Ecto neural progenitor cell (in vitro differentiated cells): ENCODE data around the gene CHKA.
A peak's percentile ranks its signal among the peaks of the same experiment; 100 is the strongest.

ENCODE experiments used
- DNase-seq: peaks from one replicate; pipeline ENCODE4 v3.0.0-alpha.2; 2018; ENCODE audit warnings: low spot score

Gene CHKA

DNA sequence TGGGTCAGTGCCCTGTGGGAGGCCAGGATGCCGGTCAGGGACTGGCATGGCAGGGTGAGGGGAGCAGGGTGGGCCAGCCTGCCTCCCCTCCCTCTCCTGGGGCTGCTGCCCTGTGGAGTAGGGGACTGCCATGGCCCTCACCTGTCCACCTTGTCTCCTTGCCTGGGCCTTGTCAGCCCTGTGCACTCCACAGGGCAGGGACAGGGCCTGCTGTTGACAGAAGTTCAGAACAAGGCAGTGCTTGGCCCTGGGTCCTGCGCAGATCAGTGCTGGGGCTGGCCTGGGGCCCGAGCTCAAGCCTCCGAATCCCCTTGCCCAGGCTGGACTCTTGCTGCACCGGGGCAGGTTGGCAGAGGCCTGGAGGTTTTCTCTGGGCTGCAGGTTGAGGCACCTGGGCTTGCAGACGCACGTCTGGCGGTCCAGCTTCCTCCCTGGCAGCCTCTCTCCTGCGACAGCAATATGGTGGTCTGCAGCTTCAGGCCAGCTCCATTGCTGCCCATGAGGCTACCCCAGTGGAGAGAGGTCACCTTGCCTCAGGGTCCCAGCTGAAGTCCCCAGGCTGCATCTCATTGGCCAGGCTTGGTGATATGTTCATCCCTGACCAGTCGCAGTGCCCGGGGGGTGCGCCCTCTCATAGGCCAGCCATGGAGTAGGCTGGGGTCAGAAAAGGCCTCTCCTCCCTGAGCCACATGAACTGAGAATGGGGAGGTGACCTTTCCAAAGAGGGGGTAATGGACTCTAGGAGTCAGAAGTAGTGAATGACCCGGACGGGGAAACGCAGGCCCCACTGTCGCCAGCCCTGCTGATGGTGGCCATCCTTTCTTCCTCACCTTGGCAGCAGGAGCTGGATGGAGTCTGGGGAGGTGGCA lies 21.5 kb upstream of the CHKA start:
- no peak for DNase-seq

GRCh38 chr11:68142028-68142412 lies 20.8 kb upstream of the CHKA start:
- DNase-seq: no peak

GRCh38 chr11:68141246-68142027 lies 20.2 kb upstream of the CHKA start:
- no peak for DNase-seq

DNA sequence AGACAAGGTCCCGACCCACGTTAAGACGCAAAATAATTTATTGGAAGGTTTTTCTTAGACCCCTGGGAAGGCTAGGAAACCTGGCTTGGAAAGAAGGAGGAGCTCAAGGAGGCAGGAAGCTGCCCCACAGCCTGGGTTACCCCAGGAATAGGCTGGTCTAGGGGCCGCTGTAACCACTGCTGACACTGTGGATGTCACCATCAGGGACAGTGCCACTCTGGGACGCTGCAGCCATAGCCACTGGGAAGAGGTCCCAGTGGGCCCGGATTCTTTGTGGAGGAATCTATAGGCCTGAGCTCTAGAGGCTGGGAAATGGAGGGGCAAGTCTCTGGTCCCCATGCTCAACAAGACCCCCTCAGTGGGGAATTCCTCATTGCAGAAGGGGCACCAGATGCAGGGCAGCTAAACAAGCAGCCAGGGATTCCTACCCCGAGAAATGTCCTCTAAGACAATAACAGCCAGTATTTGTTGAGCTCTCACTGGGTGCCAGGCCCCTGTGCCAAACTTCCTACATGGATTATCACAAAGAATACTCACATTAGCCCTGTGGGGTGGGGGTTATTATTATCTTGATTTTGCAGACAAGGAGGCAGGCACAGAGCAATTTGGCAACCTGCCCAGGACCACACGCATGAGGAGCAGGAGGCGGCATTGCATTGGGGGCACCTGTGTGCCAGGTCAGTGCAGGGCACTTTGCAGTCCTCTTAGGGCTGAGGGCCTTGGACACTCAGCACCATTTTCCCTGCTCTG lies 19.5 kb upstream of the CHKA start:
- no peak for DNase-seq

GRCh38 chr11:68138237-68138636 lies 17.0 kb upstream of the CHKA start:
- DNase-seq: no peak

DNA sequence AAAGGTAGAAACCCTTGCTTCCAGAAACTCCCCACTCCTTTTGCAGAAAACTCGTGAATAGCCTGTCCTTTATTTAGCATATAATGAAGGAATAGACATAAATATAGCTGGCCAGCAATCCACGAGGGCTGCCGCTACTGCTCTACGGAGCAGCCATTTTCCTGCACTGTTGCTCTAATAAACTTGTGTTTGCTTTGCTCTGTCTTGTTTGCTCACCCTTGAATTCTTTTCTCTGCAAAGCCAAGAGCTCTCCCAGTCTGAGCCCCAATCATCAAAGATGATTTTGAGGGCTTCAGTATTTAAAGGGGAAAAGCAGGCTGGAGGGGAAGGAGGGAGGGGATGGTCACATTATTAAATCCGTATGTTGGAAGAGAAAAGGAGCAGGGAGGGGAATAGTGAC lies 16.6 kb upstream of the CHKA start:
- DNase-seq: no peak

DNA sequence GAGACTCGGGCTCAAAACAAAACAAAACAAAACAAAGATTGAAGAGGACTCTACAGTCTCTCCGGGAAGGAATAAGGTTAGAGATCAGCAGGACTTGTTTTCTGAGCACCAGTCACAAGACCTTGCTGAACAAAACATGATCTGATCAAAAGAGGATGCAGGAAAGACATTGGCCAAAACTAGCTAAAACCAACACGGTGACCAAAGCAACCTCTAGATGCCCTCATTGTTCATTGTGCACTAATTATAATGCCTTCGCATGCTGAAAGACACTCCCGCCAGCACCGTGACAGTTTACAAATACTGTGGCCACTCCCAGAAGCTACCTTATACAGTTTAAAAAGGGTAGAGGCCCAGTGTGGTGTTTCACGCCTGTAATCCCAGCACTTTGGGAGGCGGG lies 15.7 kb upstream of the CHKA start:
- DNase-seq: no peak

DNA sequence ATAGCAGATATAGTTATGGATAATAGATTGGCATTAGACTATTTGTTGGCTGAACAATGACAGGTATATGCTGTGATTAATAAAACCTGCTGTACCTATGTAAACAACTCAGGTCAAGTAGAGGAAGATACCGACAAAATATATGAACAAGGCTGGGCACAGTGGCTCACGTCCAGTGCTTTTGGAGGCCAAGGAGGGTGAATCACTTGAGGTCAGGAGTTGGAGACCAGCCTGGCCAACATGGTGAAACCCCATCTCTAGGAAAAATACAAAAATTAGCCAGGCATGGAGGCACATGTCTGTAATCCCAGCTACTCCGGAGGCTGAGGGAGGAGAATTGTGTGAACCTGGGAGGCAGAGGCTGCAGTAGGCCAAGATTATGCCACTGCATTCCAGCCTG lies 14.0 kb upstream of the CHKA start:
- no peak for DNase-seq

DNA sequence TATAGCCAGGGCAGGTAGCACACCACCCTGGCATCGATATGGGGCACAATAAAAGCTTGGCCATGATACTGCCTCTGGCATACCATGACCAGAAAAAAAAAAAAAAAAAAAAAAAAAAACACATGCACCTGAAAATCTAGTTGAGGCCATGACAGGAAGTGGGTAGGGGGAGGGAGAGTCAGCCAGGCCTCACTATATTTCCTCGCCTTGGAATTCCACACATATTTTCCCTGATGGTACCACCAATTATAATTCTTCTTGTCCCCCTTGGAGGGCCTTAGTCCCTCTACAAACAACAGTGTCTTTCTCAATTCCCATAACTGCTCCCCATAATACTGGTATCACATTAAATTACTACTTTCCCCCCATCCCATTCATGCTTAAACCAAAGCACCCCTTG lies 12.6 kb upstream of the CHKA start:
- no peak for DNase-seq

- DNase-seq: no peak
Observed at GRCh38 chr11:68130121-68130520, 8.9 kb upstream of the CHKA start.

DNA sequence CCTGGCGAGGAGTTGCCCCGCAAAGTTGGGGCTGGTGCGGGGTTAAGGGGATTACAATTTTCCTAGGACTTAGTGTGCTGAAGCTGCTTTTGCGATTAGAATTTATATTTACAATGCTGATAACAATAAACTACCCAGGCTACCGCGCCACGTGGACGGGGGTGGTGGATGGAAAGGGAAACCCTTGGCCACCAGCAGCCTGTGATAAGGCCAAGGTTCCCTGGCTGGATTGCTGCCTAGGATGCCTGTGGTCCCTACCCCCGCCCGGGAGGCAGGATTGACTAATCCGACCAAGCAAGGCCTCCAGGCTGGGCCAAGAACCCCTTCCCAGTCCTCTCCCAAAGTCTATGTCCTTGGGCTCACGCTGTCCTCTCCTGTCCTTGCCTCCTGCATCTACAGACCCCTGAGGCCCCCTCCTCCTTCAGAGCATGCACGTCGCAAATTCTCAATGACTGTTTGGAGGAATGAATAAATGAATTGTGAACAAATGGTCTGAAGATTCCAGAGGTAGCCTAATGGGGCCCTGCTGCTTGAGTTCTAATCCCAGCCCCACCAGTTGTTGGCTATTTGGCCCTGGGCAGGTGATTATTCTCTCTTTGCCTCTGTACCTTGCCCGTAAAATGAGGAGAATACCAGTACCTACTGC lies 7.6 kb upstream of the CHKA start:
- no peak for DNase-seq

- DNase-seq: peak; percentile 89
Observed at GRCh38 chr11:68127714-68128681, 6.8 kb upstream of the CHKA start.

DNA sequence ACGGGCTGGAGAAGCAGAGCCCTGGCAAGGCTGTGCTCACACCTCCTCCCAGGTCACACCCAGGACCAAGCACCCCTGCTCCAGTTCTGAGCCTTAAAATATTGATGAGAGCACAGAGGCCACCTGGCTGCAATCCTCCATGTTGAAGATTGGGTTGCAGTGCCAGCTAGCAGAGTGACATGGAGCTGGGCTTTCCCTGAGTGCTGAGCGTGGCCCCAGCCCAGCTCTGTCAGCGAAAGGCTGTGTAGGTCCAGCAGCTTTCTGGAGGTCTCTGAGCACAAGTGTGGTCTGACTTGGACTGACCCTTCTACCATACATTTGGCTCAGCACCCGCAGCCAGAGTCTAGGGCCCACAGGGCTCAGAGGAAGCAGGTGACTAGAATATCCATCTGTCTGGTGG lies 4.0 kb upstream of the CHKA start:
- DNase-seq: no peak

- DNase-seq: no peak
Observed at GRCh38 chr11:68122936-68123539, 1.9 kb upstream of the CHKA start.

DNA sequence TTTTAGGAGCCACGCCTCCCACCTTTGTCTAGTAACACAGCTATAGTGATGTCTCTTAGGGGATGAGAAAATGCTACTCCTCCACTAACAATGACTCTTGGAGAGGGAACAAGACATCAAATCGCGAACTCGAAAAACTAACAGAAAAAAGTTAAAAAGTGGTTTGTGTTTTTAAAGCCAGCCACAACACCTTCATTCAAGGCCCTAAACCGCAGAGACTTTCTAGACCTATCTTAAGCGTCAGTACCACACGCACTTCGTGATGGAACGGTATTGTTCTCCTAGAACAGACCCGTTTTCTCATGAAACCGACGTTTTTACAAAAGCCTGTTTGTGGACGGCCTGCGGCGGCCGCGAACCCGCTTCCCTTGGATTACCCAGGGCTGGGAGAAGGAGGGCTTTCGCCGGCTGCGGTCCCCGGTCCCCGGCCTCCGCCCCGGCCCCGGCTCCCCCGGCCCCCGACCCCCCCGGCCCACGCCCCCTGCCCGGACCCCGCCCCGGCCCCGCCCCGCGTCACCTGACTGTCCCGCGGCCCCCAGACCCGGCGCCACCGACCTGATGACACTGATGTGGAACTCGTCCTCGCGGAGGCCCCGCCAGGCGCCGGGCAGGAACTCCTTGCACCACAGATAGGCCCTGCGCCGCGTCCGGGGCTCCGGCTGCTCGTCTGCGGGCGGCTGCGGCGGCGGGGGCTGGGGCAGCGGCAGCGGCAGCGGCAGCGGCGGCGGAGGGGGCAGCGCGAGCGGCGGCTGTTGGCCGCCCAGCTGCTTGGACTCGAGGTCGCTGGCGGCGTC lies 718 bp downstream of the CHKA start:
- DNase-seq: peak; percentile 83

DNA sequence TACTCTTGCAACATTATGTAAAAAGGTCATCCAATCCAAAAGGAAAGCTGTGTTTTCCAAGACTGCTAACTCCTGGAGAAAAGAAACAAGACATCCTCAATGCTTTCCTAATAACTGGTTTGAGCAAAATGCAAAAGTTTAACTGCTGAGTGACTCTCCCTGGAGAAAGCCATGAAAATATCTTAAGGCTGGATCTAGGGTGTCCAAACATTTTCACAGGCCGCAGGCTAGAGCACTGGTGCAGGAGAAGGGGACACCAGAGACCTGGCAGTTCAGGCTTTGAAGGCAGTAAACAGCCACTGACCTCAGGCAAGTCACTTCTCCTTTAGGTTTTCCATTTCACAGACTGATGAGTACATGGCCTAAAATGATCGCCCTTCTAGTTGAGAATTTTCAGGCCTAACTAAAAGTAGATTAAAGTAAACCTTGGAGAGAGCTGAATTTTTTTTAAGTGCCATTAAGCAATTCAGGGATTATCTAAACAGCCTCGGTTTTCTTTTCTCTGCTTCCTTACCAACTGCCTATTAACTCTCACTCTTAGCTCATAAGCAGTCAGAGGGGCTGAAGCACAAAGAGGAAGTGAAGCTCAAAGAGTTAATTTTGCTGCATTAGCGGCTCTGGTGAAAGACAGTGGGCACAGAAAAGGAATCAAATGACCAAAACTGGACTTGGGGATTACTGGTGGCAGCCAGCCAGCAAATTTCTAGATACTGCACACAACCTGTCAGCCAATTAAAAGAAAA lies 2.3 kb downstream of the CHKA start:
- no peak for DNase-seq

- DNase-seq: no peak
Observed at GRCh38 chr11:68117853-68118470, 3.2 kb downstream of the CHKA start.

DNA sequence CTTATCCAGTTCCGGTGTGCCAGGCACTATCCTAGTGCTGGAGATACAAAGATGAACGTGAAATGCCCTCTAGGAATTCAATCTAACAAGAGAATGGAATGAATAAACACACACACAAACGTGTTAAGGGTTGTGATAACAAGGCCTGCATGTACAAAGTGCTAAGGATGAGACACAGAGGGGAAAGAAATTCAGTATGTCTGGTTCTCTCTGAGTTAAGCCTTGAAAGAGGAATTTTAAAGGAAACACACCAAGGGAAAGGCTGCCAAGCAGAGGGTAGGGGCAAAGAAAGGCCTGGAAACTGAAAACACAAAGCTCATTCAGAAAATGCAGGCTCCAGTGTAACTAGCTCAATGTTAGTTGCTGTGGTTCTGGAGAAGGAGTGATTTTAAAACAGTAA lies 4.2 kb downstream of the CHKA start:
- DNase-seq: no peak

- no peak for DNase-seq
Observed at GRCh38 chr11:68116126-68116525, 5.1 kb downstream of the CHKA start.
